Effector memory CD8-positive, alpha-beta T cell (primary cell): Measurements from ENCODE around the gene STAC2.
"Not testable (repeated sequence)": the region's sequence is repeated elsewhere in the genome, so short reads cannot be mapped to it uniquely, and the experiment has no call there.

Experiments used
- ATAC-seq: fragments of 150-1000 bp; cut with Tn5 transposase; replicated peaks from 2 replicates; pipeline ENCODE4 v1.10.0; 2021; ENCODE audit warnings: mild to moderate bottlenecking, moderate library complexity
- DNase-seq, 3 experiments: peaks; one replicate each; pipeline ENCODE4 v3.0.0; 2021
- H3K27ac Mint-ChIP-seq, 2 donors: one replicate each; pipeline ENCODE4 v1.8.0; 2022; ENCODE audit warnings: mild to moderate bottlenecking in 2 of 2, mixed read lengths in 2 of 2, moderate library complexity in 2 of 2
- H3K27me3 Mint-ChIP-seq, 2 donors: one replicate each; pipeline ENCODE4 v1.8.0; 2022; ENCODE audit warnings: mixed read lengths in 2 of 2
- H3K36me3 Mint-ChIP-seq: one replicate; pipeline ENCODE4 v1.8.0; 2022; ENCODE audit warnings: mild to moderate bottlenecking, moderate library complexity, mixed read lengths; ENCODE audit not compliant: insufficient read depth
- H3K4me1 Mint-ChIP-seq, 2 donors: one replicate each; pipeline ENCODE4 v1.8.0; 2022; ENCODE audit warnings: low read depth in 2 of 2, mixed read lengths in 2 of 2
- H3K4me3 Mint-ChIP-seq, 2 donors: one replicate each; pipeline ENCODE4 v1.8.0; 2022; ENCODE audit warnings: mild to moderate bottlenecking in 2 of 2, mixed read lengths in 2 of 2, moderate library complexity in 2 of 2
- H3K9me3 Mint-ChIP-seq, 2 donors: one replicate each; pipeline ENCODE4 v1.8.0; 2022; ENCODE audit warnings: mixed read lengths in 2 of 2

The STAC2 gene

DNA sequence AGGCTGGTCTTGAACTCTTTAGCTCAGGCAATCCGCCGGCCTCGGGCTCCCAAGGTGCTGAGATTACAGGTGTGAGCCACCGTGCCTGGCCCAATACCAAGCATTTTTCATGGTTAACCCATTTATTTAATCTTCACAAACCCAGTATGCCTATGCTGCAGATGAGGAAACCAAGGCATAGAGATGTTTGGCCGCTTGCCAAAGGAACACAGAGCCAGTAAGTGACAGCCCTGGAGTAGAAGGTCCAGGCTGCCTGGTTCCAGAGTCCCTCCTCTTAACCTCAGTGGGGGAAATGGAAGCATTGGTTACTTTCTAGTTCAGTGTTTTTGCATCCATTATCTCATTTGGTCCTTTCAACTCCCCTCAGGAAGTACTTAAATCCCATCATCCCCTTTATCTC lies 44.4 kb downstream of the STAC2 start:
- H3K27me3 Mint-ChIP-seq, result no peaks in the 10 kb centered on the region
- H3K27ac Mint-ChIP-seq, result no peak overlapping the region
- DNase-seq (no peak), ATAC-seq (no peak)
- no peak overlapping the region for H3K4me3 Mint-ChIP-seq
- peaks cover 45% of the 10 kb centered on the region for H3K36me3 Mint-ChIP-seq
- H3K4me1 Mint-ChIP-seq, result peaks cover 0 to 2% of the 10 kb centered on the region in 2 donors
- H3K9me3 Mint-ChIP-seq, result no peaks in the 10 kb centered on the region

DNA sequence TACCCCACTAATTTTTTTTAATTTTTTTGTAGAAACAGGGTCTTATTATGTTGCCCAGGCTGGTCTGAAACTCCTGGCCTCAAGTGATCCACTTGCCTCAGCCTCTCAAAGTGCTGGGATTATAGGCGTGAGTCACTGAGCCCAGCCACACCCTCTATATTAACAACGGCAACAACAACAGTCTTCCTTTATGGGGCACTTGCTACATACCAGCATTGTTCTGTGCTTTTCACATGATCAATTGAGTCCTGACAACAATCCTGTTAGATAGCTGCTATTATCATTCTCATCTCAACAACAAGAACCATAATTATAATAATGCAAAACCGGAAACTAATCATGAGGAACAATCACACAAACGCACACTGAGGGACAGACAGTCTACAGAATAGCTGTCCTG lies 47.2 kb downstream of the STAC2 start:
- peaks cover 2 to 8% of the 10 kb centered on the region in 2 donors for H3K4me1 Mint-ChIP-seq

DNA sequence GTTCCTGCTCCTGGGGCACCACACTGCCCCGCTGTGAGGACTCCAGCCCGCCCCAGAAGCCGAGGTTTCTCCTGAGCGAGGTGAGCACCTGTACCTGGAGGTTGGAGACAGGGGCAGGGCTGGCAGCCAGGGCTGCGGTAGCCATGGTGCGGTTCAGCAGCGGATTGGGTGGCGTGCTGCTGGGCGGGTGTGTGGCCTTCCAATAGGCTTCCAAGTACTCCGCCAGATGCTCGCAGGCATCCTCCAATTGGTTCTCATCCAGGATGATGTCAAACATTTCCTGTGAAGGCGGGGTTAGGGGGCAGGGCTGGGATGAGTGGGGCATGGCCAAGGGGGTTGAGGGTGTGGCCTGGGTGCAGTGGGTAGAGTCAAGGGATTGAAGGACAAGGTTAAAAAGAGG lies 48.5 kb downstream of the STAC2 start:
- no peaks in the 10 kb centered on the region for H3K9me3 Mint-ChIP-seq
- no peak overlapping the region for H3K4me3 Mint-ChIP-seq
- ATAC-seq (no peak), DNase-seq (no peak)
- H3K36me3 Mint-ChIP-seq, result peaks cover 34% of the 10 kb centered on the region
- H3K27me3 Mint-ChIP-seq, result no peaks in the 10 kb centered on the region
- peaks cover 10 to 19% of the 10 kb centered on the region in 2 donors for H3K4me1 Mint-ChIP-seq
- H3K27ac Mint-ChIP-seq, result peak overlapping the region in 1 of 2 donors; percentile 70

More for the DNA sequence above, 47.2 kb downstream of the STAC2 start:
- ATAC-seq (no peak), DNase-seq (no peak)
- Mint-ChIP-seq H3K4me3 (no peak overlapping the region), H3K9me3 (no peaks in the 10 kb centered on the region), H3K27ac (peak overlapping the region in 1 of 2 donors; percentile 22), H3K27me3 (no peaks in the 10 kb centered on the region), H3K36me3 (peaks cover 42% of the 10 kb centered on the region)

DNA sequence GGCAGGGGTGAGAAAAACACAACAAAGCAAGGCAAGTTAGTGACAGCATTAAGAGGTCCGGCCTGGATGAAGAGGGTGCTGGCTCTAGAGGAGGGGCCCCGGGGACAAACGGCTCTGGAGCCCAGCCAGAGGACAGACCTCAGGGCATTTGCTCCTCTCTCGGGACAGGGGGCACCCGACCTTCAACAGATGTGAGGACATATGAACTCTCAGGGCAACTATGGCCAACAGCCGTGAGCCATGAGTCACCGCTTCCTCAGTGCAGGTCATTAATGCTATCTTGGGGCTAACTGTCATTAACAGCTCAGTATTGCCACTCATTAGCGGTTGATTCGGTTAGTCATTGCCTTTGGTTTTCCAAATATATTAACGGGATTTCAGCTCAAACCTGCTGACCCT lies 50.1 kb downstream of the STAC2 start:
- ATAC-seq, result no peak

DNA sequence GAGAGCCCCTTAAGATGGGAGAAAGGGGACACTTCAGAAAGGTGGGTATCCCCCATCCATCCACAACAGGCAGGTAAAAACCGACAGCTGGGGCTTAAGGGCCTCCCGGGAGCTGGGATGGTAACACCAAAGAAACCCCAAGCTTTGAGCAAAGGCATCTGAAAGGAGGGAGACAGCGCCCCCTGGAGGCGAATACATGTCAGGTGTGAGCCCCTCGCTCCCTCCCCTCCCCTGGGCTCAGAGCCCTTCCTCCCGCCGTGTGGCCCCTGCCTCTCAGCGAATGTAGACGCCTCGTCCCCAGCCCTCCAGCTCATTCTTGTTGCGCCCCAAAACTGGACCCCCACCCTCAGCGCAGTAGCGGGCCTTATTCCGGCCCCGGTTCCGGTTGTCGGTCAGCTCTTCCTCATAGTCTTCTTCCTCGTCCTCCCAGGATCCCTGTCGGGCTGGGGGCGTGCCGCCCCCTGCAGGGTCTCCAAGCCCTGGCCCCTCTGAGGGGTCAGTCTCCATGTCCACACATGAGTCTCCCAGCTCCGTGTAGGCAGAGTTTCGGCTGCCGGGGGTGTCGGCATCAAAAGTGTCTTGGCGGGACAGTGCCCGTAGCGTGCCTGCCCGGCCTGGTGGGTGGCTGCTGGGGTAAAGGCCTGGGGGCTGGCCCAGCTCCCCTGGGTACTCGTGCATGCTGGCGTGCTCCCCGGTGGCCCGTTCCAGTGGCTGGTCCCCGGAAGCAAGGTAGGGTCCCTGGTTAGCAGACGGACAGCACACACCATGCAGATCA lies 50.6 kb downstream of the STAC2 start:
- Mint-ChIP-seq H3K4me3 (no peak overlapping the region), H3K27me3 (no peaks in the 10 kb centered on the region), H3K36me3 (peaks cover 25% of the 10 kb centered on the region), H3K9me3 (no peaks in the 10 kb centered on the region), H3K4me1 (peaks cover 14 to 24% of the 10 kb centered on the region in 2 donors), H3K27ac (no peak overlapping the region)
- peak; percentile 69 to 78 (median 71) for DNase-seq
- peak; percentile 93 for ATAC-seq

More for the DNA sequence above, 50.1 kb downstream of the STAC2 start:
- H3K27ac Mint-ChIP-seq, result no peak overlapping the region
- H3K4me1 Mint-ChIP-seq, result peaks cover 14 to 24% of the 10 kb centered on the region in 2 donors
- no peak overlapping the region for H3K4me3 Mint-ChIP-seq
- peaks cover 29% of the 10 kb centered on the region for H3K36me3 Mint-ChIP-seq
- no peaks in the 10 kb centered on the region for H3K27me3 Mint-ChIP-seq
- no peaks in the 10 kb centered on the region for H3K9me3 Mint-ChIP-seq
- no peak for DNase-seq

DNA sequence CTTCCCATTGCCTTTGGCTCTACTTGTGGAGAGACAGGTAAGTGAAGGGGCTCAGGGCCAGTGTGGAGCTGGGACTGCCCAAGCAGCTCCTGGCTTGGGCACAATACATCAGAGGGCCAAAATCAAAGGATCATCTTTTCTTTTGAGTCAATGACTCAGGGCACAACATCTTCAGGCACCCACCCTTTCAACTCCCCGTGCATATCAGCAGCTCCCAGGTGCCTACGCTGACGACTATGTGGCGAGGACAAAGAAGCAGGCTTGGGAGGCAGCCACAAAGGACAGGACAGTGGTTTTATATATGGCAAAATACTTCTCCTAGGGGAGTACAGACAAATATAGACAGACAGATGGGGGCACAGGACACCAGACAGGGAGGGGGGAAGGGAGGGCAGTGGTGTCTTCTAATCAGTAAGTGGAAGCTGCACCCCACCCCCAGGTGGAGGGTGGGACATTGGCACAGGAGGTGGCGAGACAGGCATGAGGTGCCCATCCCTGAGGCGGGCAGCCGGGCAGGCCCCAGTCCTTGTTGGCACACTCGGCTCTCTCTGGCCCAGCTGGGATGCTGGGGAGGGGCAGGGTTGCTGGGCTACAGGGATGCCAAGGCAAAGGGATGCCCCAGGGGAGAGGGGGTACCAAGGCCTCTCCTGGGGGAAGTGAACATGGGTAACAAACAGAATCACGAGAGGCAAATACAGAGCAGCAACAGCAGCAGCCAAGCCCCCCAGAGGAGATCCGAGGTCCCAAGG lies 52.0 kb downstream of the STAC2 start:
- no peak for DNase-seq
- Mint-ChIP-seq H3K27me3 (no peaks in the 10 kb centered on the region), H3K27ac (no peak overlapping the region), H3K4me1 (peaks cover 14 to 24% of the 10 kb centered on the region in 2 donors), H3K9me3 (no peaks in the 10 kb centered on the region), H3K36me3 (peaks cover 16% of the 10 kb centered on the region), H3K4me3 (no peak overlapping the region)
- ATAC-seq, result no peak

DNA sequence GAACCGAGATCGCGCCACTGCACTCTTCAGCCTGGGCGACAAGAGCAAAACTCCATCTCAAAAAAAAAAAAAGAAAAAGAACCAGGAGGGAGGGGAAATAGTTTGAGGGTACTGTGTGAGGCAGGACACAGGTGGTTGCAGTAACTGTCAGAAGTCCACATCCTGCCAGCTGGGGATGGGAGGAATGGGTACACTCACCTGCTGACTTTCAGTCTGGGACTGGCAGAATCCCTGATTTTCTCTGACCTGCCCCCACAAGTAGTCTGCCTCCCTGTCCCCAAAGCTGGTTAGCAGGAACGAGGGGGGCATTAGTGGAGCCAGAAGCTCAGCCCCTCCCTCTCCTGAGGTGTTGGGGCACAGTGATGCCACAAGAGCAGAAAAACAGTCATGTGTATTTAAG lies 52.7 kb downstream of the STAC2 start:
- peaks cover 13% of the 10 kb centered on the region for H3K36me3 Mint-ChIP-seq
- H3K4me3 Mint-ChIP-seq, result no peak overlapping the region
- peaks cover 14 to 24% of the 10 kb centered on the region in 2 donors for H3K4me1 Mint-ChIP-seq
- DNase-seq (no peak), ATAC-seq (no peak)
- H3K27ac Mint-ChIP-seq, result no peak overlapping the region
- no peaks in the 10 kb centered on the region for H3K9me3 Mint-ChIP-seq
- no peaks in the 10 kb centered on the region for H3K27me3 Mint-ChIP-seq

DNA sequence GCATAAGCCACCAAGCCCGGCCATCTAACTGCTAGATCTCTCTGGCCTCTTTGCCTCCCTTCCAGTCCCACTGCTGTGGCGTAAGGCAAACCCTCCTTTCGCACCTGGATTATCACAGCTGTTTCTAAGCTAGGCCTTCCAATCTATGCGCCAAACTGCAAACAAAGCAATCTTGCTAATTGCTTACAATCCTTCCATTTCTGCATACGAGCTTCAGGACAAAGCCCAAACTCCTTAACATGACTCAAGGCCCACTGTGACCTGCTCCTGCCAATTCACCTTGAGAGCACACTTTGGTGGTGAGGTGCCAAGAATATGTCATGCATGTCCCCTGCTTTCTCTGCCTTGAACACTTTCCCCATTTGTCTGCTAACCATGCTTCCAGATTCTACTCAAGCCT lies 53.8 kb downstream of the STAC2 start:
- DNase-seq (no peak), ATAC-seq (no peak)
- H3K27ac Mint-ChIP-seq, result peak overlapping the region in 1 of 2 donors; percentile 76
- no peak overlapping the region for H3K4me3 Mint-ChIP-seq
- peaks cover 22 to 31% of the 10 kb centered on the region in 2 donors for H3K4me1 Mint-ChIP-seq
- H3K36me3 Mint-ChIP-seq, result peaks cover 4% of the 10 kb centered on the region
- H3K27me3 Mint-ChIP-seq, result no peaks in the 10 kb centered on the region
- no peaks in the 10 kb centered on the region for H3K9me3 Mint-ChIP-seq

DNA sequence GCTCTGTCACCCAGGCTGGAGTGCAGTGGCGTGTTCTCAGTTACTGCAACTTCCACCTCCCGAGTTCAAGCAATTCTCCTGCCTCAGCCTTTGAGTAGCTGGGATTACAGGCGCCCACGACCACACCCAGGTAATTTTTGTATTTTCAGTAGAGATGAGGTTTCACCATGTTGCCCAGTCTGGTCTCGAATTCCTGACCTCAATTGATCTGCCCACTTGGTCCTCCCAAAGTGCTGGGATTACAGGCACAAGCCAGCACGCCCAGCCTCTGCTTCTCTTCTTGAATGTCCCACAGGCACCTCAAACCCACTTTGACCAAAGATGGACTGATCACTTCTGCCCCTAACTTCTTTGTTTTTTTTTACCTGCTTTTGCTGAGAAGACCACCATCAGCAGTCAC lies 55.2 kb downstream of the STAC2 start:
- Mint-ChIP-seq H3K4me1 (peaks cover 32 to 40% of the 10 kb centered on the region in 2 donors), H3K4me3 (no peak overlapping the region), H3K27me3 (no peaks in the 10 kb centered on the region), H3K36me3 (peaks cover 4% of the 10 kb centered on the region), H3K27ac (no peak overlapping the region), H3K9me3 (no peaks in the 10 kb centered on the region)
- ATAC-seq, result no peak
- DNase-seq, result no peak

DNA sequence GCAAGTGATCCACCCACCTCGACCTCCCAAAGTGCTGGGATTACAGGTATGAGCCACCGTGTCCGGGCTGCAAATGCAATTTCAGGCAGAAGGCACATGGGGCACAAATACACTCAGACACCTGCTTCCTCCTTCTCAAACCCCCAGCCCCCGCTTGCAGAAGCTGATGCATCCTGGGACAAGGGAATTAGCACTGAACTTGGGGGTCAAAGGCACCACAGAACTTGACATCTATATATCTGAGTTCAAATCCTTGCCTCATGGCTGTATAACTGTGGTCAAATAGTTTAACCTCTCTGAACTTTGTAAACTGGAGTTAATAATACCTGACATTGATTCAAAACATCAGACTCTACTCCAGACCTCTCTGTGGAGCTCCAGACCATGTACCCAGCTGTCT lies 55.6 kb downstream of the STAC2 start:
- Mint-ChIP-seq H3K9me3 (no peaks in the 10 kb centered on the region), H3K4me1 (peaks cover 32 to 40% of the 10 kb centered on the region in 2 donors), H3K36me3 (peaks cover 2% of the 10 kb centered on the region), H3K27ac (no peak overlapping the region), H3K4me3 (no peak overlapping the region), H3K27me3 (no peaks in the 10 kb centered on the region)
- ATAC-seq (no peak), DNase-seq (no peak)

DNA sequence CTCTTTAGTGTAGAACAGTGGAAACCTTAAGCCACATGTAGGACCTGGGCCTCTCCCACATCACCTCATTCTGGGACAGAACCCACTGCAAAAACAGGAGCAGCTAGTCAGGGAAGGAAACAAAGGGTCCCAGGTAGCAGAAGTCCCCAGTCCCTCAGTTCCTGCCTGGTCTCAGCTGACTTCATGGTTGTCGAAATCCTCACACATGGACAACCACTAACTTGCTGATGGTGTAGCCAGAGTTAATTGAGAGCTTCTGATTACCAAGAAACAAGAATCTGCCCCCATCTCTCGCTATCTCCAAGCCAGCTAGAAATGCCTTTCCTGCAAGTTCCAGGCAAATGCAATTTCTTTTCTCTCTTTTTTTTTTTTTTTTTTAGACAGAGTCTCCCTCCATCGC lies 56.2 kb downstream of the STAC2 start:
- Mint-ChIP-seq H3K27me3 (no peaks in the 10 kb centered on the region), H3K36me3 (no peaks in the 10 kb centered on the region), H3K9me3 (no peaks in the 10 kb centered on the region), H3K4me1 (peaks cover 35 to 42% of the 10 kb centered on the region in 2 donors), H3K27ac (no peak overlapping the region), H3K4me3 (no peak overlapping the region)
- no peak for ATAC-seq
- DNase-seq, result no peak

DNA sequence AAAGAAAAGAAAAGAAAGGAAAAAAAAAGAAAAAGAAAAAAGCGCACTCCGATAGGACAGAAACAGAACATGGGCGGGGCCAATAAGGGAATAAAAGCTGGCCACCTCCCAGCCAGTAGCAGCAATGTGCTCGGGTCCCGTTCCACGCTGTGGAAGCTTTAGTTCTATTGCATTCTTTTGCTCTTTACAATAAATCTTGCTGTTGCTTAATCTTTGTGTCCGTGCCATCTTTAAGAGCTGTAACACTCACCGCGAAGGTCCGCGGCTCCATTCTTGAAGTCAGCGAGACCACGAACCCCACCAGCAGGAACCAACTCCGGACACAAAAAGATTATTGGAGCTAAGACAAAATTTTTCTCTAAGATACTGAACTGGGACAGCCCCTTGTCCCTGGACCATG lies 56.6 kb downstream of the STAC2 start:
- Mint-ChIP-seq H3K9me3 (no peaks in the 10 kb centered on the region), H3K4me1 (peaks cover 37 to 43% of the 10 kb centered on the region in 2 donors), H3K36me3 (no peaks in the 10 kb centered on the region)

DNA sequence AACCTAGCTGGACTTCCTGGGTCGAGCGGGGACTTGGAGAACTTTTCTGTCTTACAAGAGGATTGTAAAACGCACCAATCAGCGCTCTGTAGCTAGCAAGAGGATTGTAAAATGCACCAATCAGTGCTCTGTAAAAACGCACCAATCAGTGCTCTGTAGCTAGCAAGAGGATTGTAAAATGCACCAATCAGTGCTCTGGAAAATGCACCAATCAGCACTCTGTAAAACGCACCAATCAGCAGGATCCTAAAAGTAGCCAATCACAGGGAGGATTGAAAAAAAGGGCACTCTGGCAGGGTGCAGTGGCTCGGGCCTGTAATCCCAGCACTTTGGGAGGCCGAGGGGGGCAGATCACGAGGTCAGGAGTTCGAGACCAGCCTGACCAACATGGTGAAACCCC lies 57.2 kb downstream of the STAC2 start:
- not testable (repeated sequence) for H3K9me3 Mint-ChIP-seq, H3K4me3 Mint-ChIP-seq, H3K36me3 Mint-ChIP-seq, H3K27me3 Mint-ChIP-seq, DNase-seq, ATAC-seq
- H3K27ac Mint-ChIP-seq, result peak overlapping the region in 1 of 2 donors; percentile 1
- peaks cover 35 to 43% of the 10 kb centered on the region in 2 donors for H3K4me1 Mint-ChIP-seq

More for the DNA sequence above, 56.6 kb downstream of the STAC2 start:
- no peak for DNase-seq
- no peak overlapping the region for H3K27ac Mint-ChIP-seq
- no peaks in the 10 kb centered on the region for H3K27me3 Mint-ChIP-seq
- no peak for ATAC-seq
- H3K4me3 Mint-ChIP-seq, result no peak overlapping the region

DNA sequence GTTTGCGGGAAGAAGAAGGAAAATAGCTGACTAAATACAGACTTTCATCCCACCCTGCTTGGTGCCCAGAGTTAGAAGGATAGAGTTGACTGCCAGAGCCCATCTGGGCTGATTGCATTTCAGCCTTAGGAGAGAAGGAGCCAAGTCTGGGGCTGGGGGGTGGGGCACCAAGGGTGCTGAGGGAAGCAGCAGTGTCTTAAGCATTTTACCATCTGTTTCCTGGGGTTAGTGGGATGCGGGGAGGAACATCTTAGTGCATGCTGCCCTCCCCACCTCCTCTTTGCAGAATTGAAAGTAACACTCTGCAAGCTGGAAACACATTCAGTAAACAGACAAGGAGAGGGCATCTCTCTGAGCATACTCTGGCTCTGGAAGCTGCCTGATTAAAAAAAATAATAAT lies 58.3 kb downstream of the STAC2 start:
- peaks cover 5% of the 10 kb centered on the region for H3K36me3 Mint-ChIP-seq
- peak overlapping the region in 1 of 2 donors; percentile 1 for H3K27ac Mint-ChIP-seq
- DNase-seq (no peak), ATAC-seq (peak; percentile 49)
- no peaks in the 10 kb centered on the region for H3K9me3 Mint-ChIP-seq
- H3K4me1 Mint-ChIP-seq, result peaks cover 27 to 34% of the 10 kb centered on the region in 2 donors
- H3K27me3 Mint-ChIP-seq, result no peaks in the 10 kb centered on the region
- H3K4me3 Mint-ChIP-seq, result peak overlapping the region; percentile 3 to 65
